MM.1S (cell line): ENCODE measurements around the gene KRTAP5-8.
"Not testable (repeated sequence)": the region's sequence is repeated elsewhere in the genome, so short reads cannot be mapped to it uniquely, and the experiment has no call there.

Experiments used
- DNase-seq: peaks from one replicate; pipeline ENCODE4 v3.0.0-alpha.2; 2015
- H2AFZ ChIP-seq: fragments of 300-600 bp; sonication (generic); 2 replicates; pipeline ENCODE4 v1.6.0; 2016; ENCODE audit warnings: antibody characterized with exemption, low read length
- H3F3A ChIP-seq: fragments of 300-600 bp; sonication (generic); 2 replicates; pipeline ENCODE4 v1.6.1; 2016; ENCODE audit warnings: mild to moderate bottlenecking, antibody characterized with exemption, low read length, moderate library complexity, mixed read lengths; ENCODE audit not compliant: insufficient read depth
- H3K27ac ChIP-seq: fragments of 300-600 bp; sonication (generic); 2 replicates; pipeline ENCODE4 v1.5.1; 2016; ENCODE audit warnings: mild to moderate bottlenecking, low read length
- H3K27me3 ChIP-seq: fragments of 300-600 bp; sonication (generic); replicated peaks from 2 replicates; pipeline ENCODE4 v1.6.0; 2016; ENCODE audit warnings: low read length; ENCODE audit not compliant: insufficient read depth
- H3K36me3 ChIP-seq: fragments of 300-600 bp; sonication (generic); replicated peaks from 2 replicates; pipeline ENCODE4 v1.6.1; 2016; ENCODE audit warnings: mild to moderate bottlenecking, low read length, mixed read lengths; ENCODE audit not compliant: insufficient read depth
- H3K4me1 ChIP-seq: fragments of 300-600 bp; sonication (generic); 2 replicates; pipeline ENCODE4 v1.6.1; 2016; ENCODE audit warnings: low read length, mixed read lengths
- H3K4me2 ChIP-seq: fragments of 300-600 bp; sonication (generic); 2 replicates; pipeline ENCODE4 v1.6.0; 2016; ENCODE audit warnings: low read depth, low read length
- H3K4me3 ChIP-seq: fragments of 300-600 bp; sonication (generic); 2 replicates; pipeline ENCODE4 v1.5.1; 2016; ENCODE audit warnings: low read length, mixed read lengths
- H3K79me2 ChIP-seq: fragments of 300-600 bp; sonication (generic); 2 replicates; pipeline ENCODE4 v1.6.1; 2016; ENCODE audit warnings: mixed run types, low read length, mixed read lengths
- H3K9ac ChIP-seq: fragments of 300-600 bp; sonication (generic); 2 replicates; pipeline ENCODE4 v1.6.1; 2016; ENCODE audit warnings: low read length, mixed read lengths
- H3K9me2 ChIP-seq: fragments of 300-600 bp; sonication (generic); replicated peaks from 2 replicates; pipeline ENCODE4 v1.6.1; 2016; ENCODE audit warnings: mild to moderate bottlenecking, low read length, mixed read lengths; ENCODE audit not compliant: insufficient read depth
- H3K9me3 ChIP-seq: fragments of 300-600 bp; sonication (generic); replicated peaks from 2 replicates; pipeline ENCODE4 v1.6.1; 2016; ENCODE audit warnings: mild to moderate bottlenecking, low read length, mixed read lengths; ENCODE audit not compliant: insufficient read depth
- H4K20me1 ChIP-seq: fragments of 300-600 bp; sonication (generic); 2 replicates; pipeline ENCODE4 v1.6.1; 2016; ENCODE audit warnings: mild to moderate bottlenecking, low read length, moderate library complexity, mixed read lengths; ENCODE audit not compliant: insufficient read depth
- CTCF ChIP-seq: fragments of 300-600 bp; sonication (generic); IDR thresholded peaks from 2 replicates; pipeline ENCODE4 v1.5.1; 2016; ENCODE audit warnings: antibody characterized with exemption, low read length, mixed read lengths
- EZH2 ChIP-seq: fragments of 300-600 bp; sonication (generic); optimal IDR thresholded peaks from 2 replicates; pipeline ENCODE3; 2017; ENCODE audit warnings: low read depth, mild to moderate bottlenecking, antibody characterized with exemption, low read length, mixed read lengths
- EZH2phosphoT487 ChIP-seq: fragments of 300-600 bp; sonication (generic); IDR thresholded peaks from 2 replicates; pipeline ENCODE4 v1.6.1; 2018; ENCODE audit warnings: antibody characterized with exemption, low read length

The KRTAP5-8 gene

GRCh38 chr11:71527576-71528210 is 10.1 kb upstream of the KRTAP5-8 start:
- no peaks in the 10 kb centered on the region for H3K4me1 ChIP-seq
- H3K79me2 ChIP-seq = no peaks in the 10 kb centered on the region
- no peaks in the 10 kb centered on the region for H4K20me1 ChIP-seq
- no peak overlapping the region for H3K4me2 ChIP-seq
- no peak overlapping the region for H3K27ac ChIP-seq
- H3K9me2 ChIP-seq = no peaks in the 10 kb centered on the region
- no peak for DNase-seq
- no peak for TF ChIP-seq EZH2phosphoT487
- no peak for TF ChIP-seq CTCF
- no peak overlapping the region for H3K9ac ChIP-seq
- no peaks in the 10 kb centered on the region for H3F3A ChIP-seq
- H3K4me3 ChIP-seq = no peak overlapping the region
- H3K9me3 ChIP-seq = no peaks in the 10 kb centered on the region
- H2AFZ ChIP-seq = no peak overlapping the region
- H3K36me3 ChIP-seq = no peaks in the 10 kb centered on the region
- peaks cover 42% of the 10 kb centered on the region for H3K27me3 ChIP-seq

GRCh38 chr11:71530602-71531001 is 7.2 kb upstream of the KRTAP5-8 start:
- Histone ChIP-seq H3K79me2 (no peaks in the 10 kb centered on the region), H3K4me3 (no peak overlapping the region), H3K36me3 (no peaks in the 10 kb centered on the region), H2AFZ (no peak overlapping the region), H4K20me1 (no peaks in the 10 kb centered on the region), H3K9ac (no peak overlapping the region), H3K27ac (no peak overlapping the region), H3K4me1 (no peaks in the 10 kb centered on the region), H3K4me2 (no peak overlapping the region), H3K9me2 (no peaks in the 10 kb centered on the region), H3K9me3 (no peaks in the 10 kb centered on the region), H3K27me3 (peaks cover 40% of the 10 kb centered on the region), H3F3A (no peaks in the 10 kb centered on the region)
- DNase-seq = no peak
- TF ChIP-seq EZH2phosphoT487 (no peak), EZH2 (no peak)

- TF ChIP-seq EZH2 (no peak), EZH2phosphoT487 (no peak), CTCF (no peak)
- Histone ChIP-seq H3K4me1 (no peaks in the 10 kb centered on the region), H4K20me1 (no peaks in the 10 kb centered on the region), H3K9me3 (no peaks in the 10 kb centered on the region), H3K9ac (no peak overlapping the region), H3K27ac (no peak overlapping the region), H3K9me2 (no peaks in the 10 kb centered on the region), H3F3A (no peaks in the 10 kb centered on the region), H2AFZ (no peak overlapping the region), H3K79me2 (no peaks in the 10 kb centered on the region), H3K36me3 (no peaks in the 10 kb centered on the region), H3K4me2 (no peak overlapping the region), H3K27me3 (peaks cover 32% of the 10 kb centered on the region), H3K4me3 (no peak overlapping the region)
- DNase-seq = no peak
Measured at GRCh38 chr11:71532036-71532610, 5.7 kb upstream of the KRTAP5-8 start.

GRCh38 chr11:71534711-71535608 is 2.9 kb upstream of the KRTAP5-8 start:
- not testable (repeated sequence) for H3K9me2 ChIP-seq, H4K20me1 ChIP-seq, H3K79me2 ChIP-seq, H3K36me3 ChIP-seq, H3K9me3 ChIP-seq, H3F3A ChIP-seq, H3K9ac ChIP-seq, DNase-seq, H3K4me1 ChIP-seq, H3K4me2 ChIP-seq, H2AFZ ChIP-seq, H3K4me3 ChIP-seq, H3K27ac ChIP-seq
- peaks cover 35% of the 10 kb centered on the region for H3K27me3 ChIP-seq
